K562 (cell line): Measurements from ENCODE around the gene MAP2K3. TPM values are rescaled to one million over a fixed set of nuclear protein-coding genes. Genes with fewer than 3 reads are reported as not detected.
A peak's percentile ranks its signal among the peaks of the same experiment; 100 is the strongest.

Experiments
- ATAC-seq: fragments of 200-7000 bp; cut with Tn5 transposase; 3 replicates; pipeline ENCODE4 v1.9.1; 2020; ENCODE audit warnings: moderate library complexity
- BruUV-seq: library from RNA; stranded (reverse); fragments of 400-500 nt; replicated peaks from 2 replicates; lab custom pipeline; 2021; lab: Mats Ljungman, UMichigan
- CTCF ChIA-PET: fragments of 300-600 bp; formaldehyde crosslinking; extraction: SDS; loops from one replicate; lab custom pipeline; 2021; ENCODE audit warnings: low intra/inter-chr PET ratio; lab: Yijun Ruan, JAX
- POLR2A ChIA-PET: fragments of 300-600, 350-650 bp; sonication (Branson Sonifier 250); formaldehyde crosslinking; extraction: SDS; loops from one replicate; lab custom pipeline; 2021; ENCODE audit warnings: antibody characterized with exemption, inconsistent platforms; lab: Yijun Ruan, JAX
- DNase-seq, 4 experiments: peaks; one replicate each; pipeline versions ENCODE4 v3.0.0 to v3.0.0-alpha.2; 2011 to 2018; ENCODE audit warnings: low spot score in 3 of 4, mixed read lengths in 3 of 4; ENCODE audit errors: extremely low read depth in 1 of 4
- FAIRE-seq: peaks from 2 replicates; lab custom pipeline; 2011; peaks lifted over from hg19 to GRCh38; lab: Jason Lieb, UNC
- H2AFZ ChIP-seq: 2 replicates; pipeline ENCODE4 v1.6.0; 2011; ENCODE audit warnings: low read depth, low read length, control low read depth, inconsistent platforms
- H3K27ac ChIP-seq: fragments of 200-600 bp; 3 replicates; pipeline ENCODE4 v1.8.0; 2011; ENCODE audit warnings: low read depth, mild to moderate bottlenecking, control low read depth, inconsistent platforms, low read length, moderate library complexity, mixed read lengths; ENCODE audit errors: extremely low read depth
- H3K27me3 ChIP-seq, 2 experiments: fragments of 300-600 bp in 1 of 2; 2 replicates in 1 of 2; 3 replicates in 1 of 2; pipeline versions ENCODE4 v1.6.0 to v1.8.0; 2011; ENCODE audit warnings: inconsistent platforms in 2 of 2, low read length in 2 of 2, mild to moderate bottlenecking in 1 of 2, mixed read lengths in 1 of 2, moderate library complexity in 1 of 2; ENCODE audit not compliant: control insufficient read depth in 2 of 2, insufficient read depth in 2 of 2
- H3K36me3 ChIP-seq: fragments of 300-600 bp; 3 replicates; pipeline ENCODE4 v1.8.0; 2011; ENCODE audit warnings: mild to moderate bottlenecking, low read length, inconsistent platforms; ENCODE audit not compliant: control insufficient read depth, insufficient read depth
- H3K4me1 ChIP-seq, 2 experiments: fragments of 200-600 bp in 1 of 2; replicated peaks in 1 of 2; 2 replicates in 1 of 2; 3 replicates in 1 of 2; pipeline versions ENCODE4 v1.5.1 to v1.8.0; 2011; ENCODE audit warnings: inconsistent platforms in 2 of 2, low read length in 2 of 2, mild to moderate bottlenecking in 1 of 2, mixed read lengths in 1 of 2, moderate library complexity in 1 of 2; ENCODE audit not compliant: control insufficient read depth in 2 of 2, insufficient read depth in 2 of 2
- H3K4me2 ChIP-seq: 2 replicates; pipeline ENCODE4 v1.6.1; 2011; ENCODE audit warnings: low read length, control low read depth, inconsistent platforms, mixed read lengths; ENCODE audit not compliant: insufficient read depth
- H3K4me3 ChIP-seq: fragments of 200-600 bp; sonication (generic), shearing (Covaris generic); 2 replicates; pipeline ENCODE4 v1.5.1; 2016; ENCODE audit warnings: control low read depth, inconsistent platforms
- H3K79me2 ChIP-seq: fragments of 200-600 bp; 3 replicates; pipeline ENCODE4 v1.8.0; 2011; ENCODE audit warnings: low read length, inconsistent platforms; ENCODE audit not compliant: control insufficient read depth, insufficient read depth
- H3K9ac ChIP-seq, 2 experiments: 2 replicates each; pipeline versions ENCODE4 v1.6.0 to v1.6.1; 2011; ENCODE audit warnings: low read depth in 2 of 2, low read length in 2 of 2, control low read depth in 1 of 2, inconsistent platforms in 1 of 2, mild to moderate bottlenecking in 1 of 2, mixed read lengths in 1 of 2; ENCODE audit not compliant: insufficient read depth in 1 of 2
- H3K9me1 ChIP-seq: one replicate; pipeline ENCODE4 v1.6.0; 2011; ENCODE audit warnings: inconsistent platforms, mild to moderate bottlenecking, low read length, moderate library complexity; ENCODE audit not compliant: control insufficient read depth, insufficient read depth
- H3K9me3 ChIP-seq: replicated peaks from 2 replicates; pipeline ENCODE4 v1.5.1; 2011; ENCODE audit warnings: low read depth, low read length, inconsistent platforms; ENCODE audit not compliant: control insufficient read depth, insufficient read depth
- H4K20me1 ChIP-seq: replicated peaks from 2 replicates; pipeline ENCODE4 v1.6.1; 2011; ENCODE audit warnings: low read length, inconsistent platforms, mixed read lengths; ENCODE audit not compliant: control insufficient read depth, insufficient read depth
- CREB5 ChIP-seq: fragments of 250-450 bp; sonication (Bioruptor Pico); IDR thresholded peaks from 2 replicates; pipeline ENCODE4 v1.5.0; 2020; ENCODE audit warnings: mild to moderate bottlenecking
- DLX4 ChIP-seq: fragments of 250-450 bp; sonication (Bioruptor Pico); IDR thresholded peaks from 2 replicates; pipeline ENCODE4 v1.6.1; 2021; ENCODE audit warnings: mild to moderate bottlenecking
- ID3 ChIP-seq, 2 experiments: fragments of 250-450 bp in 1 of 2; fragments of 450-650 bp in 1 of 2; sonication (Bioruptor Pico) in 1 of 2; IDR thresholded peaks; 2 replicates each; pipeline versions ENCODE4 v1.6.1 to v1.8.0; 2016 to 2021; ENCODE audit warnings: mild to moderate bottlenecking in 2 of 2, moderate library complexity in 2 of 2, missing compliant biosample characterization in 1 of 2, missing genetic modification characterization in 1 of 2
- MCM3 ChIP-seq: fragments of 450-650 bp; IDR thresholded peaks from 2 replicates; pipeline ENCODE4 v1.6.1; 2016
- MIER1 ChIP-seq: fragments of 450-650 bp; IDR thresholded peaks from 2 replicates; pipeline ENCODE4 v1.6.1; 2016; ENCODE audit warnings: antibody characterized with exemption, mild to moderate bottlenecking, low read depth
- PTTG1 ChIP-seq: fragments of 450-650 bp; IDR thresholded peaks from 2 replicates; pipeline ENCODE4 v1.6.1; 2016; ENCODE audit warnings: low read depth, mild to moderate bottlenecking, missing genetic modification characterization, missing compliant biosample characterization
- RFX7 ChIP-seq: fragments of 250-450 bp; sonication (Bioruptor Pico); IDR thresholded peaks from 2 replicates; pipeline ENCODE4 v1.5.1; 2021; ENCODE audit warnings: mild to moderate bottlenecking
- RHOXF2B ChIP-seq: fragments of 250-450 bp; sonication (Bioruptor Pico); conservative IDR thresholded peaks from 2 replicates; pipeline ENCODE4 v1.5.1; 2021
- SMC3 ChIP-seq: conservative IDR thresholded peaks from 2 replicates; pipeline ENCODE4 v1.6.1; 2011; ENCODE audit warnings: low read depth, low read length, improper control_type of control experiment; ENCODE audit not compliant: insufficient read depth
- SUPT5H ChIP-seq: fragments of 450-650 bp; IDR thresholded peaks from 2 replicates; pipeline ENCODE4 v1.6.1; 2016
- XRCC4 ChIP-seq: IDR thresholded peaks from one replicate; pipeline ENCODE4 v1.6.1; 2011; ENCODE audit not compliant: insufficient read depth, insufficient read length; ENCODE audit errors: extremely low read depth
- ZBTB33 ChIP-seq: sonication (generic); formaldehyde crosslinking; IDR thresholded peaks from 2 replicates; pipeline ENCODE4 v1.8.1; 2023; ENCODE audit warnings: mild to moderate bottlenecking, missing genetic modification reagents
- ZBTB9 ChIP-seq: fragments of 450-650 bp; formaldehyde crosslinking; IDR thresholded peaks from 2 replicates; pipeline ENCODE4 v1.4.0; 2020; ENCODE audit warnings: mild to moderate bottlenecking, moderate library complexity
- ZNF232 ChIP-seq: sonication (generic); formaldehyde crosslinking; IDR thresholded peaks from 2 replicates; pipeline ENCODE4 v1.8.0; 2022; ENCODE audit warnings: mild to moderate bottlenecking, missing genetic modification reagents
- WGBS: fragments of 100-300 bp; shearing (Covaris generic); methylation state at CpG from one replicate; pipeline ENCODE4 v1.1.6; 2016; ENCODE audit warnings: low coverage, mixed read lengths; ENCODE audit not compliant: insufficient coverage; ENCODE audit errors: missing lambda C conversion rate; 5-methylcytosine and 5-hydroxymethylcytosine counted together
- in situ Hi-C: fragments of 300-500 bp; cut with MboI; formaldehyde crosslinking; loops from 4 replicates; pipeline ENCODE4 v1.15.0; 2018; ENCODE audit warnings: inconsistent platforms, mixed read lengths
- intact Hi-C: fragments of 100-400 bp; cut with micrococcal nuclease; formaldehyde crosslinking; loops from 2 replicates; pipeline ENCODE4 v1.14.2; 2022
- polyA plus RNA-seq, 8 experiments: library from polyadenylated mRNA; depleted of rRNA in 4 of 8; stranded (reverse) in 5 of 8; unstranded in 3 of 8; fragments of >200 nt; fragmentation: Nextera tagmentation in 2 of 8; fragmentation: Illumina TruSeq in 1 of 8; extraction: Ambion mirVana in 2 of 8; extraction: Trizol in 1 of 8; gene quantifications; 2 replicates each; pipeline versions ENCODE4 v1.2.1 to v1.2.3, GENCODE V29; 2011 to 2014; ENCODE audit warnings: inconsistent platforms in 1 of 8, missing spikeins in 1 of 8
- total RNA-seq, 7 experiments: library from RNA; depleted of rRNA in 6 of 7; stranded (reverse); fragments of >200 nt in 6 of 7; fragmentation: Illumina TruSeq in 2 of 7; extraction: Trizol in 2 of 7; gene quantifications; 2 replicates each; pipeline versions ENCODE4 v1.2.1 to v1.2.3, GENCODE V29; 2011 to 2021; ENCODE audit warnings: low replicate concordance in 1 of 7

Gene MAP2K3
- total and polyA plus RNA-seq, 9 of the 15 experiments (the other 6 are each of a cell fraction or from before 2014, with no cell fraction given): 0.18 to 14.8 (median 3.5) TPM

- TF ChIP-seq DLX4 (CRISPR knock-in tag): no peak
- TF ChIP-seq ZBTB9 (CRISPR knock-in tag): no peak
- no peak for TF ChIP-seq RFX7 (CRISPR knock-in tag)
- no peak for TF ChIP-seq PTTG1
- TF ChIP-seq MIER1: no peak
- TF ChIP-seq MCM3: no peak
Measured at GRCh38 chr17:21282850-21283249, 1.7 kb upstream of the MAP2K3 start (continued).

GRCh38 chr17:21283482-21284318 is 811 bp upstream of the MAP2K3 start:
- DNase-seq: no peak
- Histone ChIP-seq H3K79me2 (peaks cover 41% of the 10 kb centered on the region), H3K9ac (peak overlapping the region in 1 of 2 experiments; percentile 87; a peak in 2 of 4 replicates), H3K9me3 (no peaks in the 10 kb centered on the region), H3K9me1 (no peaks in the 10 kb centered on the region), H3K27ac (no peak overlapping the region), H3K36me3 (no peaks in the 10 kb centered on the region), H4K20me1 (no peaks in the 10 kb centered on the region; the same call in 1 of the 2 replicates), H3K27me3 (no peaks in the 10 kb centered on the region), H3K4me1 (peaks cover 14 to 53% of the 10 kb centered on the region in 2 experiments; a peak in 4 of 5 replicates), H3K4me3 (peak overlapping the region; percentile 68), H2AFZ (peak overlapping the region; percentile 75), H3K4me2 (peak overlapping the region; percentile 51)
- in situ Hi-C loops: loop anchor here (25.0 kb wide), 1 partner anchor 779 kb away; no protein-coding TSS in a partner anchor
- POLR2A ChIA-PET: no interaction called here
- WGBS: 28% methylated on average over 36 of the region's 49 CpGs
- ATAC-seq: peak; percentile 9; the same call in 2 of the 3 replicates
- BruUV-seq: TSS peak; percentile 94
- CTCF ChIA-PET: no interaction called here
- intact Hi-C loops: loop anchor here (5.0 kb wide), 1 partner anchor 169 kb away; no protein-coding TSS in a partner anchor
- FAIRE-seq: no peak
- TF ChIP-seq ID3 (CRISPR knock-in tag; IDR thresholded peaks at IDR 0.05) (no peak), ID3 (tag; IDR thresholded peaks at IDR 0.05) (no peak), CREB5 (CRISPR knock-in tag) (no peak), XRCC4 (no peak), SMC3 (no peak), ZNF232 (no peak), RHOXF2B (CRISPR knock-in tag) (no peak), ZBTB33 (CRISPR knock-in tag) (peak; percentile 59), SUPT5H (no peak)
